ENCODE results near the gene SLC45A3. TPM values are rescaled to one million over a fixed set of nuclear protein-coding genes. Genes with fewer than 3 reads are reported as not detected.

The SLC45A3 gene
- total RNA-seq, 4 donors from 2014 or later = 1.4 to 6.7 (median 2.6) TPM

GRCh38 chr1:205706601-205707502 lies 26.5 kb upstream of the SLC45A3 start:
- TF ChIP-seq POLR2A (IDR thresholded peaks at IDR 0.05) (no peak), CTCF (IDR thresholded peaks at IDR 0.05) (no peak)
- intact Hi-C loops (cut with DNase I) = no loop called here
- Histone ChIP-seq H3K27ac (no peak overlapping the region), H3K4me1 (no peaks in the 10 kb centered on the region), H3K9me3 (no peaks in the 10 kb centered on the region), H3K4me3 (replicated peaks in 1 of 3) (no peak overlapping the region), H3K27me3 (no peaks in the 10 kb centered on the region), H3K36me3 (peaks cover 0 to 2% of the 10 kb centered on the region in 2 donors)
- 85% methylated on average over 6 of the region's 6 CpGs for WGBS, 2 donors
- DNase-seq = no peak

- 81 to 84% methylated on average over 2 of the region's 2 CpGs for WGBS, 2 donors
- H3K4me3 ChIP-seq (replicated peaks in 1 of 3) = no peak overlapping the region
- no peaks in the 10 kb centered on the region for H3K4me1 ChIP-seq
- TF ChIP-seq CTCF (IDR thresholded peaks at IDR 0.05) (no peak), POLR2A (IDR thresholded peaks at IDR 0.05) (no peak)
- no peak for DNase-seq
- H3K27ac ChIP-seq = no peak overlapping the region
- peaks cover 0 to 4% of the 10 kb centered on the region in 2 donors for H3K36me3 ChIP-seq
- H3K27me3 ChIP-seq = no peaks in the 10 kb centered on the region
- intact Hi-C loops (cut with DNase I) = loop anchor here (5.0 kb wide), 1 partner anchor 43 kb away; no protein-coding TSS in a partner anchor
- no peaks in the 10 kb centered on the region for H3K9me3 ChIP-seq
Measured at GRCh38 chr1:205704903-205705302, 24.6 kb upstream of the SLC45A3 start.

- no peak for DNase-seq
- intact Hi-C loops (cut with DNase I) = loop anchor here (5.0 kb wide), 1 partner anchor 41 kb away; no protein-coding TSS in a partner anchor
- 90 to 97% methylated on average over 1 of the region's 1 CpG for WGBS, 2 donors
Measured at GRCh38 chr1:205703072-205703471, 22.8 kb upstream of the SLC45A3 start.

GRCh38 chr1:205701891-205702290 lies 21.6 kb upstream of the SLC45A3 start:
- Histone ChIP-seq H3K27me3 (no peaks in the 10 kb centered on the region), H3K4me1 (no peaks in the 10 kb centered on the region), H3K27ac (peak overlapping the region in 1 of 3 donors; percentile 23), H3K4me3 (replicated peaks in 1 of 3) (no peak overlapping the region), H3K9me3 (no peaks in the 10 kb centered on the region), H3K36me3 (peaks cover 0 to 4% of the 10 kb centered on the region in 2 donors)
- intact Hi-C loops (cut with DNase I) = loop anchor here (5.0 kb wide), 1 partner anchor 40 kb away; no protein-coding TSS in a partner anchor
- 88 to 97% methylated on average over 4 of the region's 4 CpGs for WGBS, 2 donors
- no peak for DNase-seq
- no peak for TF ChIP-seq POLR2A (IDR thresholded peaks at IDR 0.05)
- no peak for TF ChIP-seq CTCF (IDR thresholded peaks at IDR 0.05)

More at GRCh38 chr1:205703072-205703471, 22.8 kb upstream of the SLC45A3 start:
- H3K27ac ChIP-seq = no peak overlapping the region
- TF ChIP-seq CTCF (IDR thresholded peaks at IDR 0.05) = no peak
- H3K9me3 ChIP-seq = no peaks in the 10 kb centered on the region
- peaks cover 0 to 4% of the 10 kb centered on the region in 2 donors for H3K36me3 ChIP-seq
- no peaks in the 10 kb centered on the region for H3K27me3 ChIP-seq
- no peaks in the 10 kb centered on the region for H3K4me1 ChIP-seq
- no peak overlapping the region for H3K4me3 ChIP-seq (replicated peaks in 1 of 3)

GRCh38 chr1:205701420-205701819 lies 21.1 kb upstream of the SLC45A3 start:
- no peaks in the 10 kb centered on the region for H3K9me3 ChIP-seq
- peaks cover 0 to 4% of the 10 kb centered on the region in 2 donors for H3K36me3 ChIP-seq
- no peaks in the 10 kb centered on the region for H3K4me1 ChIP-seq
- H3K27me3 ChIP-seq = no peaks in the 10 kb centered on the region
- WGBS, 2 donors = 45 to 67% methylated on average over 2 of the region's 2 CpGs
- DNase-seq = no peak
- H3K4me3 ChIP-seq (replicated peaks in 1 of 3) = no peak overlapping the region
- TF ChIP-seq POLR2A (IDR thresholded peaks at IDR 0.05) (no peak), CTCF (IDR thresholded peaks at IDR 0.05) (no peak)
- intact Hi-C loops (cut with DNase I) = loop anchor here (5.0 kb wide), 1 partner anchor 39 kb away; no protein-coding TSS in a partner anchor
- peak overlapping the region in 1 of 3 donors; percentile 23 for H3K27ac ChIP-seq
